DMS79 (cell line): ENCODE data around the gene LALBA.
"Not testable (repeated sequence)": the region's sequence is repeated elsewhere in the genome, so short reads cannot be mapped to it uniquely, and the experiment has no call there.

ENCODE experiments used
- DNase-seq: peaks from one replicate; lab custom pipeline; 2025; lab: John Stamatoyannopoulos, UW

Gene LALBA

GRCh38 chr12:48527891-48528670 lies 41.8 kb downstream of the LALBA start:
- no peak for DNase-seq

- no peak for DNase-seq
Measured at GRCh38 chr12:48525332-48525731, 44.5 kb downstream of the LALBA start, which contains the start of gene OR8S1. Gene OR8S1 (plus strand): TSS chr12:48525632. CDS start chr12:48525632, 0 bp downstream.

GRCh38 chr12:48520381-48520780 lies 49.5 kb downstream of the LALBA start:
- not testable (repeated sequence) for DNase-seq
